HL-60 (cell line): ENCODE data around the gene CA5B.

ENCODE experiments used
- GABPA ChIP-seq: IDR thresholded peaks from 2 replicates; pipeline ENCODE4 v1.6.1; 2012; ENCODE audit warnings: low read depth
- POLR2AphosphoS5 ChIP-seq: IDR thresholded peaks from 2 replicates; pipeline ENCODE4 v1.6.1; 2012; ENCODE audit warnings: low read depth
- REST ChIP-seq: IDR thresholded peaks from 2 replicates; pipeline ENCODE4 v1.6.1; 2012; ENCODE audit warnings: low read depth; ENCODE audit not compliant: insufficient replicate concordance
- SPI1 ChIP-seq: IDR thresholded peaks from 2 replicates; pipeline ENCODE4 v1.6.1; 2012; ENCODE audit warnings: low read depth, mild to moderate bottlenecking, borderline replicate concordance
- TF ChIP-seq, protein P1 (sequence below): IDR thresholded peaks from one replicate; pipeline ENCODE4 v1.5.1; 2011; ENCODE audit warnings: low read length, control low read depth, inconsistent platforms; ENCODE audit not compliant: insufficient read depth

DNA sequence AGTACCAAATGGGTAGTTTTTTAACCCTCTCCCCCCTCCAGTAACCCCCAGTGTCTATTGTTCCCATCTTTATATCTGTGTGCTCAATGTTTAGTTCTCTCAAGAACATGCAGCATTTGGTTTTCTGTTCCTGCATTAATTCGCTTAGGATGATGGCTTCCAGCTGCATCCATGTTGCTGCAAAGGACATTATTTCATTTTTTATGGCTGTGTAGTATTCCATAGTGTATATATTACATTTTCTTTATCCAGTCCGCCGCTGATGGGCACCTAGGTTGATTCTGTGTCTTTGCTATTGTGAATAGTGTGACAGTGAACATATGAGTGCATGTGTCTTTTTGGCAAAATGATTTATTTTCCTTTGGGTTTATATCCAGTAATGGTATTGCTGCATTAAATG, 41.6 kb upstream of the CA5B start:
- TF ChIP-seq, protein P1, sequence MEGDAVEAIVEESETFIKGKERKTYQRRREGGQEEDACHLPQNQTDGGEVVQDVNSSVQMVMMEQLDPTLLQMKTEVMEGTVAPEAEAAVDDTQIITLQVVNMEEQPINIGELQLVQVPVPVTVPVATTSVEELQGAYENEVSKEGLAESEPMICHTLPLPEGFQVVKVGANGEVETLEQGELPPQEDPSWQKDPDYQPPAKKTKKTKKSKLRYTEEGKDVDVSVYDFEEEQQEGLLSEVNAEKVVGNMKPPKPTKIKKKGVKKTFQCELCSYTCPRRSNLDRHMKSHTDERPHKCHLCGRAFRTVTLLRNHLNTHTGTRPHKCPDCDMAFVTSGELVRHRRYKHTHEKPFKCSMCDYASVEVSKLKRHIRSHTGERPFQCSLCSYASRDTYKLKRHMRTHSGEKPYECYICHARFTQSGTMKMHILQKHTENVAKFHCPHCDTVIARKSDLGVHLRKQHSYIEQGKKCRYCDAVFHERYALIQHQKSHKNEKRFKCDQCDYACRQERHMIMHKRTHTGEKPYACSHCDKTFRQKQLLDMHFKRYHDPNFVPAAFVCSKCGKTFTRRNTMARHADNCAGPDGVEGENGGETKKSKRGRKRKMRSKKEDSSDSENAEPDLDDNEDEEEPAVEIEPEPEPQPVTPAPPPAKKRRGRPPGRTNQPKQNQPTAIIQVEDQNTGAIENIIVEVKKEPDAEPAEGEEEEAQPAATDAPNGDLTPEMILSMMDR: no peak
- TF ChIP-seq GABPA (no peak), POLR2AphosphoS5 (no peak), REST (no peak), SPI1 (no peak)
